ENCODE measurements around the gene BARHL1.

BARHL1 gene

GRCh38 chr9:132578367-132578932 lies 4.0 kb upstream of the BARHL1 start:
- no peak for DNase-seq (ENCODE audit: low read depth)
- no peak overlapping the region for H3K4me3 ChIP-seq (ENCODE audit: low read depth, low read length)
- no peak for TF ChIP-seq CTCF (IDR thresholded peaks at IDR 0.05; ENCODE audit: low read depth, low read length, missing control alignments)

- H3K4me3 ChIP-seq (ENCODE audit: low read depth, low read length), result no peak overlapping the region
- no peak for DNase-seq (ENCODE audit: low read depth)
- TF ChIP-seq CTCF (IDR thresholded peaks at IDR 0.05; ENCODE audit: low read depth, low read length, missing control alignments), result no peak
Observed at GRCh38 chr9:132579427-132579798, 3.0 kb upstream of the BARHL1 start.

- no peak for TF ChIP-seq CTCF (IDR thresholded peaks at IDR 0.05; ENCODE audit: low read depth, low read length, missing control alignments)
- DNase-seq (ENCODE audit: low read depth), result no peak
- H3K4me3 ChIP-seq (ENCODE audit: low read depth, low read length), result no peak overlapping the region
Observed at GRCh38 chr9:132582786-132583583, 579 bp downstream of the BARHL1 start.

- DNase-seq (ENCODE audit: low read depth), result no peak
- no peak overlapping the region for H3K4me3 ChIP-seq (ENCODE audit: low read depth, low read length)
- TF ChIP-seq CTCF (IDR thresholded peaks at IDR 0.05; ENCODE audit: low read depth, low read length, missing control alignments), result no peak
Observed at GRCh38 chr9:132583584-132584304, 1.3 kb downstream of the BARHL1 start.

GRCh38 chr9:132584601-132585560 lies 2.5 kb downstream of the BARHL1 start:
- TF ChIP-seq CTCF (IDR thresholded peaks at IDR 0.05; ENCODE audit: low read depth, low read length, missing control alignments), result no peak
- no peak overlapping the region for H3K4me3 ChIP-seq (ENCODE audit: low read depth, low read length)
- no peak for DNase-seq (ENCODE audit: low read depth)

Data from GM12864 (cell line).